SU-DHL-6 (cell line): Measurements from ENCODE around the gene OSBPL5.

ENCODE experiments used
- H2AFZ ChIP-seq: fragments of 200-600 bp; sonication (generic); 2 replicates; pipeline ENCODE4 v1.6.1; 2014; ENCODE audit warnings: low read depth, mild to moderate bottlenecking, moderate library complexity, mixed read lengths, antibody characterized with exemption, low read length; ENCODE audit not compliant: severe bottlenecking
- H3F3A ChIP-seq: fragments of 200-600 bp; shearing (Covaris generic); 2 replicates; pipeline ENCODE4 v1.6.0; 2016; ENCODE audit warnings: antibody characterized with exemption, mild to moderate bottlenecking; ENCODE audit not compliant: insufficient read depth
- H3K27ac ChIP-seq: fragments of 200-600 bp; sonication (generic); 2 replicates; pipeline ENCODE4 v1.5.1; 2016; ENCODE audit warnings: low read depth, mild to moderate bottlenecking, low read length, moderate library complexity, mixed read lengths
- H3K27me3 ChIP-seq: fragments of 200-600 bp; sonication (generic), shearing (Covaris generic); 2 replicates; pipeline ENCODE4 v1.6.0; 2014; ENCODE audit warnings: mild to moderate bottlenecking, low read length
- H3K36me3 ChIP-seq: fragments of 200-600 bp; sonication (generic); 2 replicates; pipeline ENCODE4 v1.6.1; 2014; ENCODE audit warnings: mild to moderate bottlenecking, low read length, mixed read lengths
- H3K4me2 ChIP-seq: fragments of 300-600, 200-600 bp; shearing (Covaris generic), sonication (generic); 2 replicates; pipeline ENCODE4 v1.6.0; 2014; ENCODE audit warnings: low read length, low read depth, mild to moderate bottlenecking; ENCODE audit not compliant: poor library complexity, severe bottlenecking
- H3K4me3 ChIP-seq: fragments of 200-600 bp; sonication (generic); 2 replicates; pipeline ENCODE4 v1.5.1; 2014; ENCODE audit warnings: antibody characterized with exemption, low read length, mild to moderate bottlenecking, mixed read lengths; ENCODE audit not compliant: insufficient read depth, poor library complexity, severe bottlenecking
- H3K79me2 ChIP-seq: fragments of 200-600 bp; sonication (generic); 2 replicates; pipeline ENCODE4 v1.6.1; 2014; ENCODE audit warnings: mild to moderate bottlenecking, low read length, moderate library complexity; ENCODE audit not compliant: insufficient read depth
- H3K9ac ChIP-seq: fragments of 200-600 bp; sonication (generic); 2 replicates; pipeline ENCODE4 v1.7.0; 2014; ENCODE audit warnings: mild to moderate bottlenecking, low read length
- H3K9me2 ChIP-seq: fragments of 200-600 bp; sonication (generic); replicated peaks from 2 replicates; pipeline ENCODE4 v1.6.1; 2014; ENCODE audit warnings: low read length; ENCODE audit not compliant: insufficient read depth
- H3K9me3 ChIP-seq: fragments of 200-600 bp; sonication (generic); 2 replicates; pipeline ENCODE4 v1.6.1; 2014; ENCODE audit warnings: low read length, mixed read lengths; ENCODE audit not compliant: insufficient read depth
- H4K20me1 ChIP-seq: fragments of 200-600 bp; sonication (generic); 2 replicates; pipeline ENCODE4 v1.6.1; 2014; ENCODE audit warnings: low read depth, mild to moderate bottlenecking, antibody characterized with exemption, low read length, moderate library complexity, mixed read lengths
- EZH2phosphoT487 ChIP-seq: fragments of 200-600 bp; sonication (generic), shearing (Covaris generic); conservative IDR thresholded peaks from 2 replicates; pipeline ENCODE4 v1.6.1; 2018; ENCODE audit warnings: mild to moderate bottlenecking, antibody characterized with exemption, low read length, moderate library complexity, mixed read lengths
- TF ChIP-seq, protein P1 (sequence below): fragments of 200-600 bp; sonication (generic); IDR thresholded peaks from one replicate; pipeline ENCODE4 v1.5.1; 2017; ENCODE audit warnings: antibody characterized with exemption, mild to moderate bottlenecking, low read length, moderate library complexity; ENCODE audit not compliant: insufficient read depth, poor library complexity, severe bottlenecking

The OSBPL5 gene

DNA sequence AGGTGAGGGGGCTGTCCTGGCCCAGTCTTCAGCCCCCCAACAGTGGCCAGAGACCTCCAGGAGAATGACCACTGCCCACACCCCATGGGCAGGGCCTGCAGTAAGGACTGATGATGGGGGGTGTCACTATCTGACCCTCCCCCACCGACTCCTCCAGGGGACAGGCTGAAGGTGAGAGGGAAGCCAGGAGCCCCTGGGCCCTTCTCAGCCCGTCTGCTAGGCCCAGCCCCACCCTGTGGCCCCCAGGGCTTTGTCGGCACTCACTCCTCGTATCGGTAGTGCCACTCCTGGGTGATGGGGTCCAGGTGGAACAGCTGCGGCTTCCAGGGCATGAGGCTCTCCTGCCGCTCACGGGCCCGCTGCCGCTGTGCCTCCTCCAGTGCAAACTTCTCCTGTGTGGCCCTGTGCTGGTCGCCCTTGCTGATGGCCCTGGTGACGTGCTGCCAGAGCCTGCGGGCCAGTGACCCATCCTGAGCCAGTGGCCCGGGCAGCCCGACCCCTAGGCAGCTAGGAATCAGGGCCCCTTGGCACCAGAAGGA is 72.4 kb downstream of the OSBPL5 start:
- no peaks in the 10 kb centered on the region for H3K27me3 ChIP-seq
- no peaks in the 10 kb centered on the region for H3K79me2 ChIP-seq
- H3F3A ChIP-seq: no peaks in the 10 kb centered on the region
- no peaks in the 10 kb centered on the region for H3K9me3 ChIP-seq
- H2AFZ ChIP-seq: no peak overlapping the region
- H3K27ac ChIP-seq: no peak overlapping the region
- no peak for TF ChIP-seq EZH2phosphoT487
- TF ChIP-seq, protein P1, sequence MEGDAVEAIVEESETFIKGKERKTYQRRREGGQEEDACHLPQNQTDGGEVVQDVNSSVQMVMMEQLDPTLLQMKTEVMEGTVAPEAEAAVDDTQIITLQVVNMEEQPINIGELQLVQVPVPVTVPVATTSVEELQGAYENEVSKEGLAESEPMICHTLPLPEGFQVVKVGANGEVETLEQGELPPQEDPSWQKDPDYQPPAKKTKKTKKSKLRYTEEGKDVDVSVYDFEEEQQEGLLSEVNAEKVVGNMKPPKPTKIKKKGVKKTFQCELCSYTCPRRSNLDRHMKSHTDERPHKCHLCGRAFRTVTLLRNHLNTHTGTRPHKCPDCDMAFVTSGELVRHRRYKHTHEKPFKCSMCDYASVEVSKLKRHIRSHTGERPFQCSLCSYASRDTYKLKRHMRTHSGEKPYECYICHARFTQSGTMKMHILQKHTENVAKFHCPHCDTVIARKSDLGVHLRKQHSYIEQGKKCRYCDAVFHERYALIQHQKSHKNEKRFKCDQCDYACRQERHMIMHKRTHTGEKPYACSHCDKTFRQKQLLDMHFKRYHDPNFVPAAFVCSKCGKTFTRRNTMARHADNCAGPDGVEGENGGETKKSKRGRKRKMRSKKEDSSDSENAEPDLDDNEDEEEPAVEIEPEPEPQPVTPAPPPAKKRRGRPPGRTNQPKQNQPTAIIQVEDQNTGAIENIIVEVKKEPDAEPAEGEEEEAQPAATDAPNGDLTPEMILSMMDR: no peak
- no peaks in the 10 kb centered on the region for H3K36me3 ChIP-seq
- H4K20me1 ChIP-seq: no peaks in the 10 kb centered on the region
- H3K4me2 ChIP-seq: no peak overlapping the region
- no peak overlapping the region for H3K9ac ChIP-seq
- H3K4me3 ChIP-seq: no peak overlapping the region
- H3K9me2 ChIP-seq: no peaks in the 10 kb centered on the region

DNA sequence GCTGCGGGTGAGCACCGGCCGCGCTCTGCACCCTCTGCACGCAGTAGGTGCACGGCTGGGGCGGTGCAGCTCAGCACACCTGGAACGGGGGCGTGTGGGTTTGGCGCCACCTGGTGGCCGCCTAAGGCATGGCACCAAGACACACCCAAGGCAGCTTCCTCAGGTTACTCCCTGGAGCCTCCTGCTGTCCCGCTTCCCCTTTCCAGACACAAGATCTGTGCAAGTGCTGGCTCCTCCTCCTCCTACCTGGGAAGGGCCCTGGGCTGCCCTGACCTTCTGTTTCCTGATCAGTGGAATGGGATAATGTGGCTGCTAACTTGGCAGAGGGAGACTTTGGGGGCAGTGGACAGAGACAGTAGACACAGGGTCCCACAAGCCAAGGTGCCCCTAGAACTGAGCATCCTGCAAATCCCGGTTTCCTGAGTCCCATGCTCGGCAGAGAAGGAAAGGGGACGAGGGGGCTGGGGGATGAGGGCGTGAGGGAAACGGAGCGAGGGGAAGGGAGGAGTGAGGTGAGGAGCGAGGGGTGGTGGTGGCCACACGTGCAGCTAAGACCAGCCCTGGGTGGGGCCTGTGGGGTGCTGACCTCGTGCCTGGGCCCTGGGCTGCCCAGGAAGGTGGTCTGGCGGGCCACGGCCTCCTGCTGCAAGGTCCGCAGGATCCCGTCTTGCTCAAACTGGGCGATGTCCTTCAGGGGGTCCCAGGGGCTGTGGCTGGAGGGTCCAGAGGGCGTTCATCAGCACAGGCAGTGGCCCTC is 73.1 kb downstream of the OSBPL5 start:
- no peaks in the 10 kb centered on the region for H3K27me3 ChIP-seq
- H2AFZ ChIP-seq: no peak overlapping the region
- no peaks in the 10 kb centered on the region for H3K9me3 ChIP-seq
- H3K9ac ChIP-seq: no peak overlapping the region
- no peak overlapping the region for H3K27ac ChIP-seq
- H3F3A ChIP-seq: no peaks in the 10 kb centered on the region
- no peak overlapping the region for H3K4me2 ChIP-seq
- TF ChIP-seq, protein P1: peak; percentile 97
- TF ChIP-seq EZH2phosphoT487: no peak
- H3K9me2 ChIP-seq: no peaks in the 10 kb centered on the region
- no peaks in the 10 kb centered on the region for H3K36me3 ChIP-seq
- H3K4me3 ChIP-seq: no peak overlapping the region
- no peaks in the 10 kb centered on the region for H3K79me2 ChIP-seq
- H4K20me1 ChIP-seq: no peaks in the 10 kb centered on the region

DNA sequence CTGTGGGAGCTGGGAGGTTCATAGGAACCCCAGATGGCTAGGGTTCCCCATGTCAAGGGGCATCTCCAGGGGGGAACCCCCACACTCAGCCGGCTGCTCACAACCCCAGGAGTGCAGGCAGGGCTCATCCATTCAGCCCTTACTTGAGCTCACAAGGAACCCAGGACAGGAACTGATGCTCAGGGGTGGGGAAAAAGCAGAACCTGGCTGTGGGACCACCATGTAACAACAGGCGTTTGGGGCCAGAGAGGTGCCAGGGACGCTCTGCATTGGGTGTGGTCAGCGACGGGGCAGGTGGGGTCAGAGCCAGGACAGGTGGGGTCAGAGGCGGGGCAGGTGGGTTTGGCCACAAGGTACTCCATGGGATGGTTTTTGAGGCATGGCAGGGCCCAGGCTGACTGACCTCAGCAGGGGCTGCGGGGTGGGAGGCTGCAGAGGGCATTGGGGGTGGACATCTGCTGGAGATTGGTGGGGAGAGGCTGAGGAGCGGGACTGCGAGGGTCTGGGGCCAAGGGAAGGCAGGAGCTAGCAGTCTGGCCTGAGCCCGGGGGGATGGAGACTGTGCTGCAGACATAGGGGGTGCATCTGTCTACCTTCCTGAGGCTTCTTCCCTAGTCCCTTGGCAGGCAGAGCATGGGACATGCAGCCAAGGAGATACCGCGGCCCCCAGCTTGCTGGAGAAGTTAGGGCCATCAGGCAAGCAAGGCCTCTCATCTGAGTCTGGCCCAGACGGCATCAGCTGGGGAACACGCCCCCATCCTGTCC is 73.8 kb downstream of the OSBPL5 start:
- Histone ChIP-seq H4K20me1 (no peaks in the 10 kb centered on the region), H3K79me2 (no peaks in the 10 kb centered on the region), H3K4me3 (no peak overlapping the region), H3K36me3 (no peaks in the 10 kb centered on the region), H3F3A (no peaks in the 10 kb centered on the region), H3K9me2 (no peaks in the 10 kb centered on the region), H3K27ac (no peak overlapping the region), H3K27me3 (no peaks in the 10 kb centered on the region), H2AFZ (no peak overlapping the region), H3K9me3 (no peaks in the 10 kb centered on the region), H3K4me2 (no peak overlapping the region), H3K9ac (no peak overlapping the region)
- TF ChIP-seq EZH2phosphoT487: no peak
- TF ChIP-seq, protein P1: no peak
